ENCODE data around the gene FER1L5. TPM values are rescaled to one million over a fixed set of nuclear protein-coding genes. Genes with fewer than 3 reads are reported as not detected.

Gene FER1L5
- total RNA-seq, 1 experiment from 2014 or later: 1.2 TPM

DNA sequence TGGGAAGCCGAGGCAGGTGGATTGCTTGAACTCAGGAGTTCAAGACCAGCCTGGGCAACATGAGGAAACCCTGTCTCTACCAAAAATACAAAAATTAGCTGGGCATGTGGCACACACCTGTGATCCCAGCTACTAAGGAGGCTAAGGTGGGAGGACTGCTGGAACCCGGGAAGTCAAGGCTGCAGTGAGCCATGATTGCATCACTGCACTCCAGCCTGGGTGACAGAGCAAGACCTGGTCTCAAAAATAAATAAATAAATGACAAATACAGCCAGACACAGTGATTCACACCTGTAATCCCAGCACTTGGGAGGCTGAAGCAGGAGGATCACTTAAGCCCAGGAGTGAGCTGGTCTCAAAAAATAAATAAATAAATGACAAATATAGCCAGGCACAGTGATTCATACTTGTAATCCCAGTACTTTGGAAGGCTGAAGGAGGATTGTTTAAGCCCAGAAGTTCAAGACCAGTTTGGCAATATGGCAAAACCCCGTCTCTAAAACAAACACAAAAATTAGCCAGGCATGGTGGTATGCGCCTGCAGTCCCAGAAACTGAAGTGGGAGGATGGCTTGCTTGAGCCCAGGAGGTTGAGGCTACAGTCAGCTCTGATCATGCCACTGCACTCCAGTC, 10.6 kb upstream of the FER1L5 start:
- H3K23ac ChIP-seq (ENCODE audit: insufficient read length, low read depth, low read length): no peak overlapping the region
- H3K4me2 ChIP-seq (ENCODE audit: insufficient read depth, insufficient read length, low read length): no peak overlapping the region
- no peak overlapping the region for H3K14ac ChIP-seq (ENCODE audit: insufficient read depth, low read length)
- H3K4me1 ChIP-seq (ENCODE audit: insufficient read depth, low read length): no peaks in the 10 kb centered on the region
- H3K79me1 ChIP-seq (ENCODE audit: insufficient read depth, low read depth, low read length, poor library complexity, severe bottlenecking): peaks cover 4% of the 10 kb centered on the region
- H2BK120ac ChIP-seq (ENCODE audit: low read depth, low read length, poor library complexity, severe bottlenecking): no peak overlapping the region
- H3K18ac ChIP-seq (ENCODE audit: insufficient read length, low read depth, low read length): no peak overlapping the region
- H3K27me3 ChIP-seq (ENCODE audit: insufficient read depth, low read length): no peaks in the 10 kb centered on the region
- no peak overlapping the region for H2AK5ac ChIP-seq (ENCODE audit: insufficient read length, low read length)
- Mint-ChIP-seq H3K4me3 (no peak overlapping the region), H3K27me3 (ENCODE audit: low read depth) (no peaks in the 10 kb centered on the region; the same call in 1 of the 2 replicates), H3K36me3 (ENCODE audit: insufficient read depth in 1 of 3, low read depth in 3 of 3) (peaks cover 10 to 77% (median 61%) of the 10 kb centered on the region in 3 experiments; a peak in 6 of 7 replicates), H3K4me1 (peaks cover 5% of the 10 kb centered on the region in 2 experiments), H3K27ac (no peak overlapping the region), H3K9me3 (no peaks in the 10 kb centered on the region)
- H3K27ac ChIP-seq (ENCODE audit: insufficient read length, low read depth, low read length): no peak overlapping the region
- no peak overlapping the region for H3K56ac ChIP-seq (ENCODE audit: insufficient read length, low read depth, low read length)
- H4K91ac ChIP-seq (ENCODE audit: insufficient read length, low read depth, low read length): no peak overlapping the region
- no peak overlapping the region for H4K8ac ChIP-seq (replicated peaks; ENCODE audit: insufficient read length, low read depth, low read length)
- no peak overlapping the region for H2AFZ ChIP-seq (ENCODE audit: low read length)
- no peak overlapping the region for H3K4ac ChIP-seq (ENCODE audit: low read depth, low read length)
- no peak overlapping the region for H2BK20ac ChIP-seq (ENCODE audit: low read depth, low read length, poor library complexity, severe bottlenecking)
- H4K5ac ChIP-seq (ENCODE audit: insufficient read length, low read depth, low read length): no peak overlapping the region
- no peak for DNase-seq
- TF ChIP-seq, protein P1, sequence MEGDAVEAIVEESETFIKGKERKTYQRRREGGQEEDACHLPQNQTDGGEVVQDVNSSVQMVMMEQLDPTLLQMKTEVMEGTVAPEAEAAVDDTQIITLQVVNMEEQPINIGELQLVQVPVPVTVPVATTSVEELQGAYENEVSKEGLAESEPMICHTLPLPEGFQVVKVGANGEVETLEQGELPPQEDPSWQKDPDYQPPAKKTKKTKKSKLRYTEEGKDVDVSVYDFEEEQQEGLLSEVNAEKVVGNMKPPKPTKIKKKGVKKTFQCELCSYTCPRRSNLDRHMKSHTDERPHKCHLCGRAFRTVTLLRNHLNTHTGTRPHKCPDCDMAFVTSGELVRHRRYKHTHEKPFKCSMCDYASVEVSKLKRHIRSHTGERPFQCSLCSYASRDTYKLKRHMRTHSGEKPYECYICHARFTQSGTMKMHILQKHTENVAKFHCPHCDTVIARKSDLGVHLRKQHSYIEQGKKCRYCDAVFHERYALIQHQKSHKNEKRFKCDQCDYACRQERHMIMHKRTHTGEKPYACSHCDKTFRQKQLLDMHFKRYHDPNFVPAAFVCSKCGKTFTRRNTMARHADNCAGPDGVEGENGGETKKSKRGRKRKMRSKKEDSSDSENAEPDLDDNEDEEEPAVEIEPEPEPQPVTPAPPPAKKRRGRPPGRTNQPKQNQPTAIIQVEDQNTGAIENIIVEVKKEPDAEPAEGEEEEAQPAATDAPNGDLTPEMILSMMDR (conservative IDR thresholded peaks at IDR 0.05): no peak
- no CpG with 5 or more reads among the region's 4 CpGs for WGBS (ENCODE audit: extremely low coverage, insufficient read length, low lambda C conversion rate)
- no peak overlapping the region for H3K9ac ChIP-seq (ENCODE audit: extremely low read depth, insufficient read length, low read length)
- H4K20me1 ChIP-seq (ENCODE audit: control insufficient read depth, insufficient read depth, insufficient read length): no peaks in the 10 kb centered on the region
- H3T11ph ChIP-seq (ENCODE audit: low read length): no peak overlapping the region
- H3K23me2 ChIP-seq (ENCODE audit: insufficient read length, low read depth, low read length, poor library complexity, severe bottlenecking): no peaks in the 10 kb centered on the region
- H3K79me2 ChIP-seq (ENCODE audit: insufficient read depth, low read length): no peaks in the 10 kb centered on the region; the same call in 1 of the 2 replicates
- H2BK15ac ChIP-seq (ENCODE audit: low read depth, low read length): no peak overlapping the region
- H2BK5ac ChIP-seq (ENCODE audit: insufficient read length, low read length): no peak overlapping the region
- H2BK12ac ChIP-seq (ENCODE audit: insufficient read length, low read depth, low read length): no peak overlapping the region
- H3K9me3 ChIP-seq (ENCODE audit: control insufficient read depth, low read depth, low read length): no peaks in the 10 kb centered on the region
